Activated naive CD8-positive, alpha-beta T cell treated with anti-CD3 and anti-CD28 coated beads for 36 hours (primary cell): ENCODE results near the gene ORC3. TPM values are rescaled to one million over a fixed set of nuclear protein-coding genes. Genes with fewer than 3 reads are reported as not detected.

Source experiments
- DNase-seq: peaks from one replicate; pipeline ENCODE4 v3.0.0; 2021
- H3K27ac Mint-ChIP-seq: one replicate; pipeline ENCODE4 v1.8.0; 2022; ENCODE audit warnings: mild to moderate bottlenecking, moderate library complexity, mixed read lengths
- H3K27me3 Mint-ChIP-seq: one replicate; pipeline ENCODE4 v1.8.0; 2022; ENCODE audit warnings: mild to moderate bottlenecking, mixed read lengths
- H3K36me3 Mint-ChIP-seq: one replicate; pipeline ENCODE4 v1.8.0; 2021; ENCODE audit warnings: mild to moderate bottlenecking, mixed read lengths
- H3K4me1 Mint-ChIP-seq: one replicate; pipeline ENCODE4 v1.8.0; 2021; ENCODE audit warnings: mixed read lengths
- H3K4me3 Mint-ChIP-seq: one replicate; pipeline ENCODE4 v1.8.0; 2022; ENCODE audit warnings: mild to moderate bottlenecking, moderate library complexity, mixed read lengths
- H3K9me3 Mint-ChIP-seq: one replicate; pipeline ENCODE4 v1.8.0; 2022; ENCODE audit warnings: mixed read lengths
- total RNA-seq, 2 experiments: library from RNA; stranded (reverse); gene quantifications; one replicate each; pipeline ENCODE4 v1.2.3, GENCODE V29; 2021

ORC3 gene
- total RNA-seq, result 10 to 100 TPM; 35.4 to 37.4 TPM

DNA sequence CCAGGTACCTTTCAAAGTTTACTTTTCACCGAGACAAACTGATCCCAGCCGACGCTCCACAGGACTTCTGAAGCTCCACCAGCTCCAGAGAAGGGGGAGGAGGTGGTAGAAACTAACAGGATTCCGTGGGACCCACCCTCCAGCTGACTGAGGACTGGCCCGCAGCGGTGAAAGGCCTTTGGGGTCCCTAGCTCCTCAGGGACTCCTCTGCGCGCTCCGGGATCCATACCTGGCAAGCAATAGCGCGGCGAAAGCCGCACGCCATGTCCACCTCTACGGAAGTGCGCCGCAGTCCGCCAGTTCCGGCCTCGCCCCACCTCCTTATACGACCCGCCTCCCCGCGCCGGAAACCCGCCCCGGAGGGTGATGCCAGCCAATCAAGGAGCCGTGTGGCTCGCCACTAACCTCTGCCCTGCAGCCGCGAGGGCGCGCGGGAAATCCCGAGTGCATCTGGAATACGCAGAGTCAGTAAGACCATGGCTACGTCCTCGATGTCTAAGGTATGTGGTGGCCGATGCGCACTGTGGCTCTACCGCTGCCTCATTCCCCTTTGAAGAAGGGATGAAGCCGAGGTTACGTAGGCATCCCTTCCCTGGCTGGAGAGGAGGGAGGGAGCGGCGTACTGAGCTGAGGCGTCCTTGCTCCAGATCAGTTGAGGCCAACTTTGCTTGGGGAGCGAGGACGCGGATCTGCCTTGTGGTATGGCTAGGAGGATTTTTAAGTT lies at the start of gene ORC3, which contains the start of gene RARS2:
Gene ORC3, plus strand, starts transcription at position 443 of the 724 bp plus-strand sequence. Its CDS starts 34 bp downstream, at position 477.
Gene RARS2, minus strand, starts transcription at position 295 of the 724 bp plus-strand sequence. Its CDS starts 30 bp downstream, at position 265.
- Mint-ChIP-seq H3K9me3 (no peaks in the 10 kb centered on the region), H3K36me3 (peaks cover 40% of the 10 kb centered on the region), H3K27ac (peak within 1 kb of the TSS; percentile 82), H3K4me1 (peaks cover 40% of the 10 kb centered on the region), H3K4me3 (peak within 1 kb of the TSS; percentile 95), H3K27me3 (no peaks in the 10 kb centered on the region)
- peak; percentile 96 for DNase-seq

DNA sequence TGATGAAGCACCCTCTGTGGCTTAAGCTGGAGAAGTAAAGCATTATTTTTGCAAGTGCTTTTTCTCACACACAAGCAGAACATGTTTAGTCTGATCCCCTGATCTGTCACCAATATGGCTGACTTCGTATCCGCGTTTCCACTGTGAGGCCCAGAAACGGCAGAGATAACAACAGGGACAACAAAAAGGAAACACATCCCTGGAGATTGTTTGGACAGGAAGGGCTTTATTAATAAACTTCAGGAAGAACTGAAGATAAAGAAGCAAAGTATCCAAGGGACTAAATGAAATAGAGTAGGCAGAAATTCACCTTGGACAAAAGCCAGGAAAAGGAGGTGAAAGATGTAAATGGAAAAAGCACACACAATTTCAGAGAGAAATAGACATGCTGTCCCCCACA lies 49.4 kb upstream of the ORC3 start:
- H3K4me1 Mint-ChIP-seq, result peaks cover 6% of the 10 kb centered on the region
- H3K36me3 Mint-ChIP-seq, result peaks cover 47% of the 10 kb centered on the region
- H3K27ac Mint-ChIP-seq, result no peak overlapping the region
- no peak for DNase-seq
- H3K4me3 Mint-ChIP-seq, result no peak overlapping the region
- H3K27me3 Mint-ChIP-seq, result no peaks in the 10 kb centered on the region
- peaks cover 9% of the 10 kb centered on the region for H3K9me3 Mint-ChIP-seq

DNA sequence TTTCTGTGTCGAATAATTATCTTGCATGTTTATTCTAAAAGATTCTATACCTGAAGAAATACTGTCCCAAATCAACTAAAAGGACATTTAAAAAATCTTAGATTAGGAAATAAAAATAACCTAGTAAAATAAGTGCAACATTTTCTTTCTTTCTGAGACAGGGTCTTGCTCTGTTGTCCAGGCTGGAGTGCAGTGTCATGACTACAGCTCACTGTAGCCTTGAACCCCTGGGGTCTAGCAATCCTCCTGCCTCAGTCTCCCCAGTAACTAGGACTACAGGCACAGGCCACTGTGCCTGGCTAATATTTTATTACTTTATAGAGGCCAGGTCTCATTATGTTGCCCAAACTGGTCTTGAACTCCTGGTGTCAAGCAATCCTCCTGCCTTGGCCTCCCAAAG lies 48.9 kb upstream of the ORC3 start:
- Mint-ChIP-seq H3K27ac (no peak overlapping the region), H3K4me3 (no peak overlapping the region), H3K36me3 (peaks cover 49% of the 10 kb centered on the region), H3K4me1 (peaks cover 6% of the 10 kb centered on the region), H3K27me3 (no peaks in the 10 kb centered on the region), H3K9me3 (peaks cover 9% of the 10 kb centered on the region)
- no peak for DNase-seq

DNA sequence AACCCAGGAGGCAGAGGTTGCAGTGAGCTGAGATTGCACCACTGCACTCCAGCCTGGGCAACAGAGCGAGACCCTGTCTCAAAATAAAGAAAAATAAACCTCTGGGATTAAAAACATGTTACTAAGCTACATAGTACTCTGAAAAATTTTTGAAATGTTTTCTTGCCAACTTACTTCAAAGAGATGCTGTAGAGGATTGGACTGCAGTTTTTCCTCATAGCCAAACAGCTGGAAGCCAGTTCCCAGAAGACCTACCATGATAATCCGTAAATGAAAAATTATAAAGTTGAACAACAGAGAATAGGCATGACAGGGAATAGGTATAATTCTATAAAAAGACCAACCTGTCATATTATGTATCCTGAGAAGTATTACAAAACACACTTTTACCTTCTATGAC lies 48.2 kb upstream of the ORC3 start:
- Mint-ChIP-seq H3K9me3 (peaks cover 9% of the 10 kb centered on the region), H3K36me3 (peaks cover 50% of the 10 kb centered on the region), H3K4me3 (no peak overlapping the region), H3K27ac (no peak overlapping the region), H3K4me1 (peaks cover 6% of the 10 kb centered on the region), H3K27me3 (no peaks in the 10 kb centered on the region)
- DNase-seq, result no peak

DNA sequence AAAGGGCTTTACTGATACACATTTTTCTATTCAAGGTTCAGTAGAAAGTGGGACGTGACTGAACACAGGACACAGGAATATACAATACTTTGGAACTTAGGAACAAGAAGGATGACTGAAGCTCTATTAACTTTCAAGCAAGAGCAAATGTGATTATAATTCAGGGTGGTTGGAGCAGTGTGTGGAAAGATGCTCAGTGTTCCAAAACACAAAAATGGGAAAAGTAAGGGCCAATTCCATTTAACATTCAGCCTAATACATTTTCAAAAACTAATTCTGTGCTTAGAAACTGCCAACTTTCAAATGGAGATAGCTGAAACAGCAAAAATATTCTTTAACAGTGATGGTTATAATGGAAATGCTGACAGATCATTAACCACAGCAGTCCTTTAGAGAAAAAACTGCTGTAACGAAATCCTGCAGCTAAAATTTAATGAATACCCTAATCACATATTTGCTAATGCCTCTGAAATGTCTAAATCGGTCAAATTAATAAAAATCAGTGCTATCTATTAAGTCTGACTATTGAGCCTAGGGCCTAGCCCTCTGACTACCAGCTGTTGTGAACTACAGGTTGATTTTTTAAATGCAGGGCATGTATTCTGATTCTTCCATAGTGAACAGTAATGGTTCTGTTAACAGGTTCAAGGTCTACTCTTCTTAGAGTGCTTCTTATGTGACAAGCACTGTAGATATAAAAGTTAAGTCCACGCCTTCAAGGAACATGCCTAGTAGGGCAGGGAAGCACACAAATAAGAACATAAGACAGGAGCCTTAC lies 46.0 kb upstream of the ORC3 start:
- no peak overlapping the region for H3K4me3 Mint-ChIP-seq
- no peaks in the 10 kb centered on the region for H3K27me3 Mint-ChIP-seq
- peaks cover 2% of the 10 kb centered on the region for H3K4me1 Mint-ChIP-seq
- no peak for DNase-seq
- peaks cover 9% of the 10 kb centered on the region for H3K9me3 Mint-ChIP-seq
- peaks cover 50% of the 10 kb centered on the region for H3K36me3 Mint-ChIP-seq
- H3K27ac Mint-ChIP-seq, result no peak overlapping the region

DNA sequence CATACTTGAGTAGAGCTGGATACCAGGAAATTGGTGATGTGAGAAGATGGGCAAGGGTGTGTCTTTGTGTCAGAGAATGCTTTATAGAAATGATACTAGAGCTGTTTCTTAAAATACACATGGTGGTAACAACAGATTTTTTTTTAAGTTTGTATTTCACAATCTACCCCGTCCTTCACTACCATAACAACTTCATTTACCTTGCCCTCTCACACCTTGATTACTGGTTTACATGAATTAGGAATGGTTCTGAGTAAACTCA lies 45.5 kb upstream of the ORC3 start:
- Mint-ChIP-seq H3K4me3 (no peak overlapping the region), H3K36me3 (peaks cover 46% of the 10 kb centered on the region), H3K4me1 (peaks cover 2% of the 10 kb centered on the region), H3K9me3 (peaks cover 6% of the 10 kb centered on the region), H3K27me3 (no peaks in the 10 kb centered on the region), H3K27ac (no peak overlapping the region)
- no peak for DNase-seq

DNA sequence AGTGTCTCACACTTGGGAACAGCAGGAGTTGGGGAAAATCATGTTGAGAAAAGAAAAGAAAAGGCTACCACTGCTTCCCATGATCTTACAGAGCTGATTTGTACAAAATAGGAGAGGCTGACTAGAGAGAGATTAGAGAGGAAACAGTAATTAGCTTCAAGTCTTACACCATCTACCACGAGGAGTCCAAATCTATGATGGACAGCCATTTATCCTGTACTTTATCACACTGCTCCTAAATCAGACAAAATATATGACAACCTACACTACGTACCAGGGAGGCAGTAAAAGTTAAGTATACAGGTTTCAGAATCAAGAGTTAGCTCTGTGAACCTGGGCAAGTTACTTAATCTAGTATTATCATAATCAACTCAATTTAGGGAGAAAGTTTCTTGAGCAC lies 38.1 kb upstream of the ORC3 start:
- peaks cover 1% of the 10 kb centered on the region for H3K4me1 Mint-ChIP-seq
- H3K27ac Mint-ChIP-seq, result no peak overlapping the region
- H3K36me3 Mint-ChIP-seq, result peaks cover 26% of the 10 kb centered on the region

DNA sequence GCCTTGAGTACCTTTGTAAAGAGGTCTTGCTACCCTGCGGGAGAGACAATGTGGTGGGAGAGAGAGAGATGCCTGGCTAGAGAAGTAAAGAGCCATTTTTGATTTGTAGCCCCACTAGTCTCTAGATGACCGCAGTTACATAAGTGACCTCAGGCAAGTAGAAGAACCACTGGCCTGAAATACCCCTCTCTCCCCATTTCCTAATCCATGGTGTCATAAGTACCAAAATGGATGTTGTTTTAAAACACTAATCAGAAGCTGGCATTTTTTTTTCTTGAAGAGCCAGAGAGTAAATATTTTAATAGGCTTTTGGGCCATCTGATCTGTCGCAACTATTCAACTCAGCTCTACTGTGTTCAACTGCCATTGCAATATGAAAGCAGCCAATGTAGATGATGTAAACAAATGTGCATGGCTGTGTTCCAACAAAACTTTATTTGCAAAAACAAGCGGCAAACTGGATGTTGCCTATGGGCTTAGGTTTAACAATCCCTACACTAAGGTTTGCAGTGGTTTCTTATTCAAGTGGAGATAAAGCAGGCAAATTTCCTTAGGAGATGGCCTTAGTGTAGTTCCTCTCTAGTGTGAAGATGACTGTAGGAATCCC lies 36.7 kb upstream of the ORC3 start:
- peaks cover 31% of the 10 kb centered on the region for H3K36me3 Mint-ChIP-seq
- no peak overlapping the region for H3K4me3 Mint-ChIP-seq
- H3K27me3 Mint-ChIP-seq, result no peaks in the 10 kb centered on the region
- DNase-seq, result no peak
- H3K4me1 Mint-ChIP-seq, result peaks cover 2% of the 10 kb centered on the region
- no peaks in the 10 kb centered on the region for H3K9me3 Mint-ChIP-seq
- H3K27ac Mint-ChIP-seq, result no peak overlapping the region

More for the DNA sequence above, 38.1 kb upstream of the ORC3 start:
- H3K27me3 Mint-ChIP-seq, result no peaks in the 10 kb centered on the region
- DNase-seq, result no peak
- H3K9me3 Mint-ChIP-seq, result no peaks in the 10 kb centered on the region
- no peak overlapping the region for H3K4me3 Mint-ChIP-seq

DNA sequence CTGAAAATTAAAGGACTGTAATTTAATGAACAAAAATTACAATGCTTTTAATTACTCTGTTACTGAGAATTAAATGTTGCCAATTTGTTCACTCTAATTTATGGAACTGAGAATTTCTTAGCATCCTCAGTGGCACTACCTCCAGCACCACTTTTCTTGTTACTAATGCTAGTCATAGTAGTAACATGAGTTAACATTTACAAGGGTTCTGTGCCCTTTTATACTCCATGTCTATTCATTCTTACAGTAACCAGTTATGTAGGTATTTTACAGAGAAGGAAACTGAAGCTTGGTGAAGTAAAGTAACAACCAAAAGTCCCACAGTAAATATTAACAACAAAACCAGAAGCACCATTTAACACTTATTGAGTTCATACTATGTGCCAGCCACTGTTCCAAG lies 34.4 kb upstream of the ORC3 start:
- no peak overlapping the region for H3K4me3 Mint-ChIP-seq
- peaks cover 2% of the 10 kb centered on the region for H3K4me1 Mint-ChIP-seq
- no peak for DNase-seq
- H3K27ac Mint-ChIP-seq, result no peak overlapping the region
- peaks cover 31% of the 10 kb centered on the region for H3K36me3 Mint-ChIP-seq
- no peaks in the 10 kb centered on the region for H3K9me3 Mint-ChIP-seq
- H3K27me3 Mint-ChIP-seq, result no peaks in the 10 kb centered on the region

DNA sequence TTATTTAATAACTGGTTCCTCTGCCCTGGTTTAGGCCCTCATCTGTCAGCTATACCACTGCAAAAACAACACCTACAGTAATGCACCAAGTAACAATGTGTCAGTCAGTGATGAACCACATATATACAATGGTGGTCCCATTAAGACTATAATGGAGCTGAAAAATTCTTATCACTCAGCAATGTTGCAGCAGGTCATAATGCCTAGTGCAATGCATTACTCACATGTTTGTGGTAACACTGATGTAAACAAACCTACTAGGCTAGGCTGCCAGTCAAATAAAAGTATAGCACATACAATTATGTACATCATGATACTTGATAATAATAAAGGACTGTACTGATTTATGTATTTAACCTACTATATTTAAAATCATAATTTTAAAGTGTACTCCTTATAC lies 31.5 kb upstream of the ORC3 start:
- no peaks in the 10 kb centered on the region for H3K9me3 Mint-ChIP-seq
- H3K27ac Mint-ChIP-seq, result no peak overlapping the region
- H3K36me3 Mint-ChIP-seq, result peaks cover 15% of the 10 kb centered on the region
- no peak overlapping the region for H3K4me3 Mint-ChIP-seq
- DNase-seq, result no peak
- H3K4me1 Mint-ChIP-seq, result peaks cover 2% of the 10 kb centered on the region
- no peaks in the 10 kb centered on the region for H3K27me3 Mint-ChIP-seq

DNA sequence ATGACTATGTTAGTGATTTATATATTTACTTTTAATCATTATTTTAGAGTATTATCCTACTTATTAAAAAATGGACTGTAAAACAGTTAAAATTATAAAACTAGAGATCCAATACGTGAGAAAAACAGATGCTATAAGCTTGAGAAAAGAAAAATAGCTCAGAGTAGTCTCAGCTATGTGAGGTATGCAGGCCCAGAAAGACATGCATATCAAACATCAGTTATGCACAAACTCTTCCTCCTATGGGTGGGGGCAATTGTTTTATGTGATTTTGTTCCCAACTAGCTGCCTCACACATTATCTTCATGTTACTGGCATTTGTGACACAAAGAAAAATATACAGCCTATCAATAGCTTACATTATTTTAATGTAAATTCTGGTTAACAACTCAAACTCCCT lies 28.9 kb upstream of the ORC3 start:
- H3K27ac Mint-ChIP-seq, result no peak overlapping the region
- H3K27me3 Mint-ChIP-seq, result no peaks in the 10 kb centered on the region
- no peaks in the 10 kb centered on the region for H3K9me3 Mint-ChIP-seq
- DNase-seq, result no peak
- no peak overlapping the region for H3K4me3 Mint-ChIP-seq
- H3K4me1 Mint-ChIP-seq, result peaks cover 2% of the 10 kb centered on the region
- H3K36me3 Mint-ChIP-seq, result peaks cover 7% of the 10 kb centered on the region

DNA sequence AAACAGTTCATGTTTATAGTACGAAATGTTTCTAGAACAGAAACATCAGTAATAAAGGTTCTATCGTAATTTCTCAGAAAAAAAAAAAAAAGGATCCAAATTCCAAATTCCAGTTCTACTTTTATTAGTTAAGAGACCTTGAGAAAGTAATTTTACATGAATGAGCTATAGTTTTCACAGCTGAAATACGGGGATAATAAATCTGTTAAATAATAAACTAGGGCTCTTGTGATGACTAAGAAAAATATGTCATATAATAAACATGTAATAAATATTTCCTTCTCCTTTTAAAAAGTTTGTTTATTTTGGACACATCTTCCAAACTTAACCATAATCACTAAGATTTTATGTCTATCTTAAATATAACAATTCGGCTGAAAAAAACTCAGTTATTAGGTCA lies 17.9 kb upstream of the ORC3 start:
- peaks cover 32% of the 10 kb centered on the region for H3K36me3 Mint-ChIP-seq
- H3K4me1 Mint-ChIP-seq, result peaks cover 38% of the 10 kb centered on the region
- no peak for DNase-seq
- no peaks in the 10 kb centered on the region for H3K27me3 Mint-ChIP-seq
- no peak overlapping the region for H3K27ac Mint-ChIP-seq
- H3K9me3 Mint-ChIP-seq, result no peaks in the 10 kb centered on the region
- H3K4me3 Mint-ChIP-seq, result no peak overlapping the region

DNA sequence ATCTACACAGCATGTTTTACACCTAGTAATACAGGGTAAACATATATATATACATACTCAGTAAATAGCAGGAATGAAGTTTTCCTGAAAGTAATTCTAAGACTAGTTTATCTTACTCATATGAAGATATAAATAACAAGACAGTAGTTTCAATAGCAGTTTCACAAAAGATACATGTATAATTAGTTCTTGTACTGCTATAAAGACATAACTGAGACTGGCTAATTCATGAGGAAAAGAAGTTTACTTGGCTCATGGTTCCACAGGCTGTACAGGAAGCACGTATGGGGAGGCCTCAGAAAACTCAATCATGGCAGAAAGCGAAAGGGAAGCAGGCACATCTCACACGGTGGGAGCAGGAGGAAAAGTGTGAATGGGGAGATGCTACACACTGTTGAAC lies 17.1 kb upstream of the ORC3 start:
- no peaks in the 10 kb centered on the region for H3K9me3 Mint-ChIP-seq
- H3K4me3 Mint-ChIP-seq, result no peak overlapping the region
- peaks cover 37% of the 10 kb centered on the region for H3K36me3 Mint-ChIP-seq
- H3K27ac Mint-ChIP-seq, result peak overlapping the region; percentile 9
- no peaks in the 10 kb centered on the region for H3K27me3 Mint-ChIP-seq
- peaks cover 38% of the 10 kb centered on the region for H3K4me1 Mint-ChIP-seq
- DNase-seq, result no peak

DNA sequence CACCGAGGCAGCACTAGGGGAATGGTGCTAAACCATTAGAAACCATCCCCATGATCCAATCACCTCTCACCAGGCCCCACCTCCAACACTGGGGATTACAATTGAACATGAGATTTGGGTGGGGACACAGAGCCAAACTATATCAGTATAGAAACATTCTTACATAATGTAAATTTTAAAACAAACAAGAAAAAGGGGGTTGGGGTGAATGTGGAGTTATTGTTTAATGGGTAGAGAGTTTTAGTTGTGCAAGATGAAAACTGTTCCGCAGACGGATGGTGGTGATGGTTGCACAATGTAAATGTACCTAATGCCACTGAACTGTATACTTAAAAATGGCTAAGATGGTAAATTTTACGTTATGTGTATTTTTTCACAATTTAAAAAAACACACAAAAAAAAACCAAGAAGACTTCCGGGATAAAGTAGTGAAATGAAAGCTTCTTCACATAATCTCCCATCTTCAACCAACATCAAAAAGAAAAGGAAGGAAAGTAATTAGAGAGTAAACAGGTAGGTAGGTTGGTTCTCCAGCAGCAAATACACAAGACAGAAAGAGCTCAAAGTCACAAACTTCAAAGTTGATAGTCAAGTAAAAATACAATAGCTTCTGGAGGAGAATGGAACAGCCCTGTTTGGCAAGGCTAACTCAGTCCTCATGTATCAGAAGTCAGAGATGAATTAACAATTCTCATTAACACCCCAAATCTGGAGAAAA lies 16.5 kb upstream of the ORC3 start:
- Mint-ChIP-seq H3K9me3 (no peaks in the 10 kb centered on the region), H3K27ac (no peak overlapping the region), H3K4me3 (no peak overlapping the region)

DNA sequence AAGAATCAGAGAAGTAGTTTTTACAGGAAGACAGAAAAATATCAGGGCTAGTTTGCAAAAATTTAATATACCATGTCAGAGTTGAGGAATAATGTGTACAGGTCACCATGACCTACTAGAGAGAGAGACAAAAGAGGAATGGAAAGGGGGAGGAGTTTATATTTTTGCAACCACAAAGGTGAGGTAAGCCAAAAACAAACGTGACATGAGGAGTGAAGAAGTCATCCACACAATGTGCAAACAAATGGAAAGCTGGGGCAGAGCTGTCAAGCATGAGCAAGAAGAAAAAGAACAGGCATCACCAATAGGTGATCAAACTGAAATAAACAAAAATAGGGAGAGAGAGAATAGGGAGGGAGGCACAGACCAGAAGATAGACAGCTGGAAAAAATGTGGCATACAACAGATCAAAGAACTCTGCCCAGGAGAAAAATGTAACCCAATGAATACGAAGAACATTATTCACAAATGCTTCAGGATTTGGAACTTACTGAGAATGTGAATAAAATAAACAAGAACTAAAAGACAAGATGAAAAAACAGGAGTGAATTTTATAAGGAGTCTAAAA lies 15.6 kb upstream of the ORC3 start:
- no peaks in the 10 kb centered on the region for H3K9me3 Mint-ChIP-seq
- peak overlapping the region; percentile 9 for H3K27ac Mint-ChIP-seq
- DNase-seq, result no peak
- H3K4me1 Mint-ChIP-seq, result peaks cover 38% of the 10 kb centered on the region
- no peak overlapping the region for H3K4me3 Mint-ChIP-seq
- H3K27me3 Mint-ChIP-seq, result no peaks in the 10 kb centered on the region
- peaks cover 36% of the 10 kb centered on the region for H3K36me3 Mint-ChIP-seq

More for the DNA sequence above, 16.5 kb upstream of the ORC3 start:
- Mint-ChIP-seq H3K4me1 (peaks cover 38% of the 10 kb centered on the region), H3K36me3 (peaks cover 33% of the 10 kb centered on the region), H3K27me3 (no peaks in the 10 kb centered on the region)
- no peak for DNase-seq
